Right lung (tissue), 5 donors: Measurements from ENCODE around the gene ARHGAP29. TPM values are rescaled to one million over a fixed set of nuclear protein-coding genes. Genes with fewer than 3 reads are reported as not detected.

Experiments
- DNase-seq, 2 donors: peaks; one replicate each; pipeline ENCODE4 v3.0.0-alpha.2; 2013
- polyA plus RNA-seq, 5 donors: library from polyadenylated mRNA; unstranded; fragments of 120-200 nt; gene quantifications; one replicate each; pipeline versions ENCODE4 v1.2.1 to v1.2.3, GENCODE V29; 2013; ENCODE audit warnings: inconsistent platforms in 1 of 5, low replicate concordance in 1 of 5; ENCODE audit not compliant: insufficient read length in 5 of 5, insufficient read depth in 1 of 5

The ARHGAP29 gene
- polyA plus RNA-seq, 5 donors: 24.7 to 76.5 (median 63.2) TPM

DNA sequence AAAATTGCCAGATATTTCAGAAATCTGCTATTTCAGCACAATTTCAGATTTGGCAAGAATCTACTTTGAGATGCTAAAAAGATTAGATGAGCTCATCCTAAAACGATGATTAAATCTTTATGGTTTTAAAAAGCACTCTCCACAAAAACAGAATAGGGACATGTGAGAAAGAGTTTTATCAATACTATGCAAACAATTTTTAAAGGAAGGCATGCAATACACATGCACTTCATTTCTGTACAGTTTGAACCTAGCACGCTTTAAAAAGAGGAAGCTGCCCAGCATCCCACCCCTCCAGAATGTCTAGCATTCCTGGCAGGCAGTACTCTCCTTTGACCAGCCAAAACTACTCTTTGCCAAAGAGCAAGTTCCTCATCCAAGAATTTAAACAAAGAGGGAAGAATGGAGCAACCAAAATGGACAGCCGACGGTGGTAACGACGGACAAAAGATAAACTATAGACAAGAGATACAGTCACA lies 1.3 kb downstream of the ARHGAP29 start:
- peak in 1 of 2 donors; percentile 18 for DNase-seq

DNA sequence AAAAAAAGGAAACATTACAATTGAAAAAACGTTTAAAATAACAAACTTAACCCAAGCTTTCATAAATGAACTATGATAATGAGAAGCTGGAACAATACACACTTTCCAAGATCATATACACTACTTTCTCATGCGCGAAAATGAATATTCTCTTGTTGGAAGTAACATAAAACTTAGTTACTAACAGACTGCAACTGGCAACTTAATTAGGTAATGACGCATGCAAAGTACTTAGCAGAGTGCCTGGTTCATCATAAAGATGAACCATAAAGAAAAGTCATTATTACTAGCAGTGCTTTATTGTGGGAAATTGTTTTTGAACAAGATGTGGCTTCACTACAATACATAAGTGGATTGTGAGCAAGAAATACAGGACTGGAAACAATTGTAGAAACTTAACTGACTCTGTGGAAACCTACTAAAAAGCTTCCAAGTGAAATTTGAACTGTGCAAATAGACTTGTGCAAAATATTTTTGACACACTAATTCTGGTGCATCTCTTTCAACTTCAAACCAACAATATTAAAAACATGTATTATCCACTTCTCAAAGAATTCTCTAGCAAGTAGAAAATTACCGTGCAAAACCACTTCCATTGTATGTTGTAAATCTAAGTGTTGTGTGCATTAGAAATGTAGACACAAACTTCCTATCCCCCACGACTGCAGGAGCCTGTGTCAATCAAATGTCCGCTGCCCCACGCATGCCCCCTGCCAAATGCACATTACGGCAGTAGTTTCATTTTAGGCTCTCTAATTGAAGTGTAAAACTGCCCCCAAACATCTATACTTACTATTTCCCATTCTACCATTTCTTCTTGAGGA lies 2.0 kb downstream of the ARHGAP29 start:
- DNase-seq: no peak

GRCh38 chr1:94234615-94235014 lies 2.8 kb downstream of the ARHGAP29 start:
- no peak for DNase-seq

GRCh38 chr1:94231746-94232145 lies 5.6 kb downstream of the ARHGAP29 start:
- DNase-seq: no peak

DNA sequence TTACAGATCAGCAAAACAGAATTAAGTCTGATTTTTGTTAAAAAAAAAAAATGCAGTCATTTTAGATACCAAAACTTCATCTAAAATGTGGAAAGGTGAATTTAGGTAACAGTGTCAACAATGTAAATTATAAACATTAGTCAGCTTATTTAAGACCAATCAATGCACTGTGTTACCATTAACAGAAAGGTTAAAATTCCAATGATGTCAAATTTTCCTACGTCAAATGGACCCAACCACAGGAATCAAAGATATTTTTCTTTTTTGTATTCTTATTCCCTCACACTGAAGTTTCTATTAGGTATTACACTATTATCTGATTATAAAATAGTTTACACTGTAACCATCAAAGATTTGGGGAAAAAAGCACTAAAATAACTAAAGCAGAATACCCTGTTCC lies 6.5 kb downstream of the ARHGAP29 start:
- DNase-seq: no peak

DNA sequence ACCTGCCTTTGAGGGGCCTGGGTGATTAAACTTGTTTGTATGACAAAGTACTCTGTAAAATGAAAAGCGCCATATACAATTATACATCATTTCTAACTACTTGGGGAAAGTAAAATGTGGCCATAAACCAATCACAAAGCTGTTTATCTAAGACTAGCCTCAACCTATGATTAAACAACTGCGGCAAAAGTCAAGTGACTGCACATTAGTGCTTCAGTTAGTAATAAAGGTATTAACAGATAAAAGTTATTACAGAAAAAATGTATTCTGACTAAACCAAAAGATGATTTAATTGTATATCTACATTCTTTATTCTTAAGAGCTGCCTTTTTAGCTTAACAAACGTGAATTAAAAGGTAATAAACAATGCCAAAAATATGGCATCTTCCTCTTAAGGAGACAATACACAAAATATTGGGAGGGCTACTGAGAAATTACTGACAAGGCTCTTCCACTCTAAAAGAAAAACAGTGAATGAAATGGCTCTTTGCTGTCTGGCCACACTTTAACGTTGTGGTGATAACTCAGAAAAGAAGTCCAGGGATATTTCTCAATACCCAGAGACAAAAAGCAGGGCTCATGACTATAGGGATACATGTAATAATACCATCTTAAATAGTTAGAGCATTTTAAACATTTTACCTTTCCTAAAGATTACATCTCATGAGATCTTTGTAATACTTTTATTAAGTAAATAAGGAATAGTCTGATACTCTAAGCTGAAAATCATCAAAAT lies 8.6 kb downstream of the ARHGAP29 start:
- DNase-seq: no peak

- no peak for DNase-seq
Measured at GRCh38 chr1:94227624-94228023, 9.8 kb downstream of the ARHGAP29 start.

- no peak for DNase-seq
Measured at GRCh38 chr1:94225845-94226244, 11.5 kb downstream of the ARHGAP29 start.

DNA sequence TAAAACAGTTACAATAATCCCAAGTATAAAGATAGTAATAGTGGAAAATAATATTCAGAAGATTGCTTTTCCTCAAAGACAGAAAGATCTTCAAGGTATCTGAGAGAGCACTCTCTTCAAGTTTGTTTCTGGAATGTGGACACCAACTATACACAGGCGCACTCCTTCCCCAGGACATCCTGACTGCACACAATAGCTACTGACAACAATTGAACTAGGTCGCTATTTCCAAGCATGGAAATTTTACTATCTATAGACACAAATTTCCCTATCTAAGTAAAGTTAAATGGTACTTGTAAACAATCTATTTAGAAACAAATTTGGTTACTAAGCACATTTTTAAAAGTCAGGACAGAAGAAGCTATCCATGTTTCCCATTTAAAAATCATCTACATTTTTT lies 19.1 kb downstream of the ARHGAP29 start:
- DNase-seq: no peak

- DNase-seq: no peak
Measured at GRCh38 chr1:94215955-94216354, 21.4 kb downstream of the ARHGAP29 start.

GRCh38 chr1:94209982-94210381 lies 27.4 kb downstream of the ARHGAP29 start:
- DNase-seq: no peak

DNA sequence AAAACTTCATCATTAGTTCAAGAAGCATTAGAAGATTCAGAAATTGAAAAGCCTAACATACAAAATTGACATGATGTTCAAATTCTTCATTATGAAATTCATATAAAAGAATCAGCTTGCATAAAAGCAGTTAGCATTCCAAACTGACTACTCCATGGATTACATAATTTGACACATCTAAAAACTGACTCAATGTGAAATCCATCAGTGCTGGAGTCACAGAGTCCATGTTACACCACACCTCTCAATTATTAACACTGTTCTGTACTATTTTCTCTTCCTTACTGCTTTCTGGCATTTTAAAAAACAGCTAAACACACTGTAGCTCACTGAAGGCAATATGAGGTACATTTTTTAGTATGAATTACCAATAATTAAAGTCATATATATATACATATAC lies 28.0 kb downstream of the ARHGAP29 start:
- no peak for DNase-seq

DNA sequence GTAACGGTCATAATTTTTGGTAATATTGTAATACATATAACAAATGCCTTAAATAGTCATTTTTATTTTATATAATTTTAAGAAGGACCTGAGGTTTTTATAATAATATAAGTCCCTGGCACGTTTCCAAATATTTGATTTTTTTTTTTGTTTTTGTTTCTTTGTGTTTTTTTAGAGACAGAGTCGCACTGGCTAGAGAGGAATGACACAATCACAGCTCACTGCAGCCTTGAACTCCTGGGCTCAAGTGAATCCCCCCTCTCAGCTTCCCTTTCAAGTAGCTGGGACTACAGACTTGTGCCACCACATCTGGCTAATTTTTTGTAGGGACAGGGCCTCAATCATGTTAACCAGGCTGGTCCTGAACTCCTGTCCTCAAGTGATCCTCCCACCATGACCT lies 29.7 kb downstream of the ARHGAP29 start:
- DNase-seq: no peak

DNA sequence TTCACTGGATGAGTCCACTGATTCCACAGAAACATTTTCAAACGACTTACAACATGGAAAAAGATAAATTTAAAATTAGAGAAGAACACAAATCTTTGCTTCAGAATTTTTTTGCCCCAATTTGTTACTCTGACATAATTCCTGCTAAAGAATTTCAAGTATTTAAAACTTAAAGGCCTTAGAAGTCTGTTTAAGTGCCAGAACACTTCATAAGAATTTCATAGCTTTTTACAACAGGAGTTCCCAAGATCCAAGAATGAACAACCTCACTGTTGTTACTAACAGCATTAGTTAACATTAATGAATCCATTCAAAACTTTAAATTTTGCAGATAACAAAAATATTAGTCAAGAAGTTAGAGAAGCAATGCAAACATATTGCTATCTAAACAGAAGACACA lies 31.7 kb downstream of the ARHGAP29 start:
- no peak for DNase-seq

DNA sequence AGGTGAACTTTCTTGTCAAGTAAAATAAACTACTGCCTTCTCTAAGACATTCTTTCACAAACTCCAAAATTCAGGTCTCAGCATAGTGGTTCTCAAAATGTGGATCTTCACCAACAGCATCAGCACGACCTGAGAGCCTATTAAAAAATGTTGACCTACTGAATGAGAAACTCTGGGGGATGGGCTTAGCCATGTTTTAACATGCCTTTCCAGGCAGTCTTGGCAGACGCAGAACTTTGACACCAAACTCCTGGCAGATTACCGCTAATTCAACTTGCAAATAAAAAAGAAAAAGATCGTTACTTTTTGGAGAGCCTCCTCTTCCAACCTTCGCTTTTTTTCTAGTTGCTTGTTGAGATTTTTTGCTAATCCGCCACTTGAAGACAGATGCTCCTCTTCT lies 35.1 kb downstream of the ARHGAP29 start:
- no peak for DNase-seq

DNA sequence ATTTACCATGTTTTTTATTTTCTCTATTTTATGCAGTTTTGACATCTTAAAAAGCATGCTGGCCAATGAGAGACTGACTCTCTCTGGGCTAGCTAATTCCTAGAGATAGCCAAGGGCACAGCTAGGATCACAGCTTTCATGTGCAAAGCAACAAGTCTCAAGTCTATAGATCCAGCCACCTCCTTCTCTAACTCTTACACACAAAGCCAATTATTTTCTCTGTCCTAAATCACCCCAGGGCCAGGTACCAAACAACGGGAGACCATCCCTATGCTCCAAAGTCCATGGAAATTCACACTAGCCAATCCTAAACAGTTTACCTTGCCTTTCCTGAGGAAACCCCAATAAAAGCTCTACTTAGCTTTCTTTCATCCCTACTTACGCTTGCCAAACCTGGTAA lies 38.0 kb downstream of the ARHGAP29 start:
- DNase-seq: no peak

GRCh38 chr1:94194079-94194865 lies 43.1 kb downstream of the ARHGAP29 start:
- DNase-seq: no peak

DNA sequence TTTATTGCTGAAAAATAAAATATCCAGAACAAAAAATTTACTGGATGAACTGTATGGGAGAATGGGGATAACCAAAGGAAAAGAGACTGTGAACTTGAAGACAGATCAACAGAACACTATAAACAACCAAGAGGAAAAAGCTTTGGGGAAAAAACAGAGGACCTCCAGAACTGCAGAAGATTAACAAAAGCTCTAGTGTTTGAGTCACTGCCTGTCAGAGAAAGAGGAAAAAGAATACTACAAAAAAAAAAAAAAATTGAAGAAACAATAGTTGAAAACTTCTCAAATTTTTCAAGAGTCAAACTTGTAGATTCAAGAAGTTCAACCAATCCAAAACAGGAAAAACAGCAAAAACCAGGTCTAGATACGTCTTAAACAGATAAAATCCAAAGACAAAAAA lies 44.3 kb downstream of the ARHGAP29 start:
- DNase-seq: no peak

- DNase-seq: no peak
Measured at GRCh38 chr1:94191216-94191615, 46.2 kb downstream of the ARHGAP29 start.

- DNase-seq: no peak
Measured at GRCh38 chr1:94186946-94187345, 50.4 kb downstream of the ARHGAP29 start.

DNA sequence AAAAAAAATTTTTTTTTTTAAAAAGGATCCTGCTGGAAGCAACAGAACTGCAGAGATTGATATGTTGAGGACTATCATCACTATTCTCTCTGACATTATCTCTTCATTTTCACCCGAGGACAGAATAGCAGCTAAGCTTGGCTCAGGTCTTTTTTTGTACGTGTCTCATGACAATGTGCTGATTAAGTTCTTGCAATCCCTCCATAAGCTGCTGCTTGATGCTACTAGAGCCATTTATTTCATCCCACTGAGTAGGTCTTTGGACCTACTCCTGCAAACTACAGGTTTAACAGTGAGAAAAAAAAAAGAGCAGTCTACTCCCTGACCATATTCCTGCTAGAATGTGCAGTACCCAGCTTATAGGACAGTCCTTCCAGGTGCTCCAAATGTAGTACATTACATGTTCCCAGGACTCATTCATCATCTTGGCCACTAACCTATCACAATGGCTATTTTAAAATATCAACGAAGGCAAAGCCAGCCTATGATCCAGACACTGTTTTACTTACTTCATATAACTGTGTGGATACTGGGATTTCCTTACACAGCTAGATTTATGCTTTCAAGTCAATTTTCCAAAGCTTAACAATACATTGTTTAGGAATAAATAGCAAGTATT lies 54.1 kb downstream of the ARHGAP29 start:
- no peak for DNase-seq

- DNase-seq: no peak
Measured at GRCh38 chr1:94182191-94182590, 55.2 kb downstream of the ARHGAP29 start.
